Measurements from ENCODE around the gene DCBLD1. TPM values are rescaled to one million over a fixed set of nuclear protein-coding genes. Genes with fewer than 3 reads are reported as not detected.

DCBLD1 gene
- polyA plus RNA-seq, 1 donor (not counting 4 experiments of a cell fraction or from before 2014, with no cell fraction given), result 21.7 TPM

DNA sequence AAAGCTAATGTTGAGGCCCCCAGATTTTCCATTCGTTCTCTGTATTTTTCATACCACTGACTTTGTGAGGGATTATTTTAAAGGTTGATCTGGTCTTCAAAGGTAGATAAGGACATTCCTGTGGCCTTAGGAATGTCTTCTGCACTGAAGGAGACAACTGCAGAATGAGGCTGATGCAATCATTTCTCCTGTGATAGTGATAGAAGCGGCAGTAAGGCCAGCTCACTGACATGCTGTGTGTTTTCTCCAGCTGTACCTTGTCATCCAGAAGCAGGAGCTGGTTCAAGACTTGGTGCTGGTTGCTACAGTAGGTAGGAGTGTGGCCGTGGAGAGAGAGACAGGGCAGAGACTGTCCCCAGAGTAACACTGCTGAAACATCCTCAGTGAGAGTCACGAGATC is 53.8 kb downstream of the DCBLD1 start:
- Histone ChIP-seq H2AFZ (ENCODE audit: control insufficient read depth, low read length) (no peak overlapping the region), H3K27me3 (ENCODE audit: control insufficient read depth, extremely low read depth, insufficient read depth, low read length) (no peaks in the 10 kb centered on the region), H3K9me3 (ENCODE audit: control insufficient read depth, low read depth, low read length) (no peaks in the 10 kb centered on the region), H3K9ac (ENCODE audit: control insufficient read depth, extremely low read depth, insufficient read depth, low read length) (no peak overlapping the region), H3K79me2 (ENCODE audit: control insufficient read depth, insufficient read depth, low read length) (no peaks in the 10 kb centered on the region), H3K4me2 (ENCODE audit: control insufficient read depth, extremely low read depth, insufficient read depth, low read depth, low read length) (no peak overlapping the region), H3K4me1 (ENCODE audit: control insufficient read depth, extremely low read depth, insufficient read depth, low read length) (peaks cover 13% of the 10 kb centered on the region), H3K4me3 (ENCODE audit: control insufficient read depth in 2 of 3, extremely low read depth in 1 of 3, insufficient read depth in 2 of 3, low read depth in 1 of 3, low read length in 3 of 3) (no peak overlapping the region), H3K9me1 (ENCODE audit: control insufficient read depth, extremely low read depth, insufficient read depth, low read length) (no peaks in the 10 kb centered on the region), H3K27ac (ENCODE audit: control insufficient read depth, insufficient read depth, low read length) (no peak overlapping the region), H4K20me1 (ENCODE audit: control insufficient read depth, extremely low read depth, insufficient read depth, low read length) (no peaks in the 10 kb centered on the region), H3K36me3 (ENCODE audit: control insufficient read depth in 2 of 2, extremely low read depth in 1 of 2, insufficient read depth in 2 of 2, low read length in 2 of 2) (peaks cover 5 to 16% of the 10 kb centered on the region in 2 experiments)
- dilution Hi-C loops (cut with MboI; ENCODE audit: extremely low pct_ligation_motif_present, low sequenced_read_pairs), result no loop called here
- DNase-seq (ENCODE audit: low read depth, low spot score) (no peak), FAIRE-seq (no peak)
- no peak for TF ChIP-seq EZH2 (IDR thresholded peaks at IDR 0.05; ENCODE audit: low read length)

- Histone ChIP-seq H3K79me2 (ENCODE audit: control insufficient read depth, insufficient read depth, low read length) (no peaks in the 10 kb centered on the region), H3K4me2 (ENCODE audit: control insufficient read depth, extremely low read depth, insufficient read depth, low read depth, low read length) (no peak overlapping the region), H3K9me1 (ENCODE audit: control insufficient read depth, extremely low read depth, insufficient read depth, low read length) (no peaks in the 10 kb centered on the region), H3K27ac (ENCODE audit: control insufficient read depth, insufficient read depth, low read length) (no peak overlapping the region), H3K4me1 (ENCODE audit: control insufficient read depth, extremely low read depth, insufficient read depth, low read length) (peaks cover 23% of the 10 kb centered on the region), H2AFZ (ENCODE audit: control insufficient read depth, low read length) (no peak overlapping the region), H3K9me3 (ENCODE audit: control insufficient read depth, low read depth, low read length) (no peaks in the 10 kb centered on the region), H3K36me3 (ENCODE audit: control insufficient read depth in 2 of 2, extremely low read depth in 1 of 2, insufficient read depth in 2 of 2, low read length in 2 of 2) (peaks cover 2 to 10% of the 10 kb centered on the region in 2 experiments), H3K27me3 (ENCODE audit: control insufficient read depth, extremely low read depth, insufficient read depth, low read length) (no peaks in the 10 kb centered on the region), H4K20me1 (ENCODE audit: control insufficient read depth, extremely low read depth, insufficient read depth, low read length) (no peaks in the 10 kb centered on the region), H3K9ac (ENCODE audit: control insufficient read depth, extremely low read depth, insufficient read depth, low read length) (no peak overlapping the region), H3K4me3 (ENCODE audit: control insufficient read depth in 2 of 3, extremely low read depth in 1 of 3, insufficient read depth in 2 of 3, low read depth in 1 of 3, low read length in 3 of 3) (no peak overlapping the region)
- no peak for FAIRE-seq
- dilution Hi-C loops (cut with MboI; ENCODE audit: extremely low pct_ligation_motif_present, low sequenced_read_pairs), result no loop called here
- TF ChIP-seq, protein P1, sequence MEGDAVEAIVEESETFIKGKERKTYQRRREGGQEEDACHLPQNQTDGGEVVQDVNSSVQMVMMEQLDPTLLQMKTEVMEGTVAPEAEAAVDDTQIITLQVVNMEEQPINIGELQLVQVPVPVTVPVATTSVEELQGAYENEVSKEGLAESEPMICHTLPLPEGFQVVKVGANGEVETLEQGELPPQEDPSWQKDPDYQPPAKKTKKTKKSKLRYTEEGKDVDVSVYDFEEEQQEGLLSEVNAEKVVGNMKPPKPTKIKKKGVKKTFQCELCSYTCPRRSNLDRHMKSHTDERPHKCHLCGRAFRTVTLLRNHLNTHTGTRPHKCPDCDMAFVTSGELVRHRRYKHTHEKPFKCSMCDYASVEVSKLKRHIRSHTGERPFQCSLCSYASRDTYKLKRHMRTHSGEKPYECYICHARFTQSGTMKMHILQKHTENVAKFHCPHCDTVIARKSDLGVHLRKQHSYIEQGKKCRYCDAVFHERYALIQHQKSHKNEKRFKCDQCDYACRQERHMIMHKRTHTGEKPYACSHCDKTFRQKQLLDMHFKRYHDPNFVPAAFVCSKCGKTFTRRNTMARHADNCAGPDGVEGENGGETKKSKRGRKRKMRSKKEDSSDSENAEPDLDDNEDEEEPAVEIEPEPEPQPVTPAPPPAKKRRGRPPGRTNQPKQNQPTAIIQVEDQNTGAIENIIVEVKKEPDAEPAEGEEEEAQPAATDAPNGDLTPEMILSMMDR (optimal IDR thresholded peaks at IDR 0.05 in 1 of 3, IDR thresholded peaks at IDR 0.05 in 1 of 3, conservative IDR thresholded peaks at IDR 0.05 in 1 of 3; ENCODE audit: extremely low read depth in 1 of 3, insufficient read depth in 2 of 3, low read length in 3 of 3), result no peak
- TF ChIP-seq EZH2 (IDR thresholded peaks at IDR 0.05; ENCODE audit: low read length), result no peak
- no peak for DNase-seq (ENCODE audit: low read depth, low spot score)
Measured at GRCh38 chr6:117538615-117539014, 56.1 kb downstream of the DCBLD1 start.

DNA sequence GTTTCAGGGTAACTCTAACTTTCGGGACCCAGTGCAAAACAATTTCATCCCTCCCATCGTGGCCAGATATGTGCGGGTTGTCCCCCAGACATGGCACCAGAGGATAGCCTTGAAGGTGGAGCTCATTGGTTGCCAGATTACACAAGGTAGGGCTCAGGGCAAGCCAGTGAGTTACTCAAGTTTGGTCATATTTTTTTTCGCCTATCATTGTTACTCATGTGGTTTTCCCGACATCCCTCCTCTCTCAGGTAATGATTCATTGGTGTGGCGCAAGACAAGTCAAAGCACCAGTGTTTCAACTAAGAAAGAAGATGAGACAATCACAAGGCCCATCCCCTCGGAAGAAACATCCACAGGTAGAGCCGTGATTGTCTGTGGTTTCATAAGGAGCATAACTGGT is 58.2 kb downstream of the DCBLD1 start:
- Histone ChIP-seq H3K9me1 (ENCODE audit: control insufficient read depth, extremely low read depth, insufficient read depth, low read length) (no peaks in the 10 kb centered on the region), H3K4me2 (ENCODE audit: control insufficient read depth, extremely low read depth, insufficient read depth, low read depth, low read length) (peak overlapping the region; percentile 33), H3K4me1 (ENCODE audit: control insufficient read depth, extremely low read depth, insufficient read depth, low read length) (peaks cover 31% of the 10 kb centered on the region), H3K9me3 (ENCODE audit: control insufficient read depth, low read depth, low read length) (no peaks in the 10 kb centered on the region), H3K27me3 (ENCODE audit: control insufficient read depth, extremely low read depth, insufficient read depth, low read length) (no peaks in the 10 kb centered on the region), H3K79me2 (ENCODE audit: control insufficient read depth, insufficient read depth, low read length) (no peaks in the 10 kb centered on the region), H3K9ac (ENCODE audit: control insufficient read depth, extremely low read depth, insufficient read depth, low read length) (no peak overlapping the region), H2AFZ (ENCODE audit: control insufficient read depth, low read length) (no peak overlapping the region), H3K36me3 (ENCODE audit: control insufficient read depth in 2 of 2, extremely low read depth in 1 of 2, insufficient read depth in 2 of 2, low read length in 2 of 2) (peaks cover 0 to 10% of the 10 kb centered on the region in 2 experiments), H3K27ac (ENCODE audit: control insufficient read depth, insufficient read depth, low read length) (peak overlapping the region; percentile 35), H4K20me1 (ENCODE audit: control insufficient read depth, extremely low read depth, insufficient read depth, low read length) (no peaks in the 10 kb centered on the region), H3K4me3 (ENCODE audit: control insufficient read depth in 2 of 3, extremely low read depth in 1 of 3, insufficient read depth in 2 of 3, low read depth in 1 of 3, low read length in 3 of 3) (no peak overlapping the region)
- peak; percentile 54 for DNase-seq (ENCODE audit: low read depth, low spot score)
- dilution Hi-C loops (cut with MboI; ENCODE audit: extremely low pct_ligation_motif_present, low sequenced_read_pairs), result no loop called here
- peak; percentile 91 for FAIRE-seq
- no peak for TF ChIP-seq EZH2 (IDR thresholded peaks at IDR 0.05; ENCODE audit: low read length)
- TF ChIP-seq, protein P1 (optimal IDR thresholded peaks at IDR 0.05 in 1 of 3, IDR thresholded peaks at IDR 0.05 in 1 of 3, conservative IDR thresholded peaks at IDR 0.05 in 1 of 3; ENCODE audit: extremely low read depth in 1 of 3, insufficient read depth in 2 of 3, low read length in 3 of 3), result no peak

All from keratinocyte (primary cell).